Measurements from ENCODE around the gene NOTO.

- TF ChIP-seq JUN (IDR thresholded peaks at IDR 0.05; ENCODE audit: borderline replicate concordance, insufficient read depth, insufficient read length, low read depth) (no peak), CTCF (IDR thresholded peaks at IDR 0.05; ENCODE audit: extremely low read depth in 1 of 2, insufficient read depth in 1 of 2, low read depth in 1 of 2, low read length in 2 of 2) (no peak), EZH2 (IDR thresholded peaks at IDR 0.05; ENCODE audit: borderline replicate concordance, low read depth, low read length, severe bottlenecking) (no peak), FOS (IDR thresholded peaks at IDR 0.05; ENCODE audit: borderline replicate concordance, insufficient read depth, low read length) (no peak)
Observed at GRCh38 chr2:73258913-73259215, 56.5 kb downstream of the NOTO start.

All from endothelial cell of umbilical vein (primary cell).